Measurements from ENCODE around the gene MAP2K5.
A peak's percentile ranks its signal among the peaks of the same experiment; 100 is the strongest.

MAP2K5 gene

GRCh38 chr15:67670647-67671305, 128.3 kb downstream of the MAP2K5 start:
- TF ChIP-seq ZBTB7A (IDR thresholded peaks at IDR 0.05; ENCODE audit: low read depth) (no peak), EGR1 (IDR thresholded peaks at IDR 0.05) (no peak), YY1 (IDR thresholded peaks at IDR 0.05; ENCODE audit: low read depth) (no peak), NFIC (IDR thresholded peaks at IDR 0.05) (no peak), TAF1 (IDR thresholded peaks at IDR 0.05; ENCODE audit: low read depth) (no peak), CREB1 (IDR thresholded peaks at IDR 0.05; ENCODE audit: low read depth) (no peak), REST (IDR thresholded peaks at IDR 0.05; ENCODE audit: low read depth) (no peak)
- TF ChIP-seq, protein P1, sequence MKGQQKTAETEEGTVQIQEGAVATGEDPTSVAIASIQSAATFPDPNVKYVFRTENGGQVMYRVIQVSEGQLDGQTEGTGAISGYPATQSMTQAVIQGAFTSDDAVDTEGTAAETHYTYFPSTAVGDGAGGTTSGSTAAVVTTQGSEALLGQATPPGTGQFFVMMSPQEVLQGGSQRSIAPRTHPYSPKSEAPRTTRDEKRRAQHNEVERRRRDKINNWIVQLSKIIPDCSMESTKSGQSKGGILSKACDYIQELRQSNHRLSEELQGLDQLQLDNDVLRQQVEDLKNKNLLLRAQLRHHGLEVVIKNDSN (IDR thresholded peaks at IDR 0.05) = no peak

- TF ChIP-seq TEAD4 (IDR thresholded peaks at IDR 0.05) (peak; percentile 48), TCF12 (IDR thresholded peaks at IDR 0.05; ENCODE audit: low read depth) (no peak), NFIC (IDR thresholded peaks at IDR 0.05) (no peak)
These were observed 132.5 kb downstream of the MAP2K5 start for GRCh38 chr15:67674983-67675382.

GRCh38 chr15:67678089-67678488, 135.6 kb downstream of the MAP2K5 start:
- TF ChIP-seq EP300 (IDR thresholded peaks at IDR 0.05; ENCODE audit: borderline replicate concordance) = no peak
- TF ChIP-seq CREB1 (IDR thresholded peaks at IDR 0.05; ENCODE audit: low read depth) = no peak
- no peak for TF ChIP-seq TAF1 (IDR thresholded peaks at IDR 0.05; ENCODE audit: low read depth)
- no peak for TF ChIP-seq TEAD4 (IDR thresholded peaks at IDR 0.05)

GRCh38 chr15:67678993-67679392, 136.5 kb downstream of the MAP2K5 start:
- TF ChIP-seq TAF1 (IDR thresholded peaks at IDR 0.05; ENCODE audit: low read depth) (no peak), REST (IDR thresholded peaks at IDR 0.05; ENCODE audit: low read depth) (no peak), EP300 (IDR thresholded peaks at IDR 0.05; ENCODE audit: borderline replicate concordance) (no peak), TEAD4 (IDR thresholded peaks at IDR 0.05) (no peak), YY1 (IDR thresholded peaks at IDR 0.05; ENCODE audit: low read depth) (no peak), EGR1 (IDR thresholded peaks at IDR 0.05) (no peak), CREB1 (IDR thresholded peaks at IDR 0.05; ENCODE audit: low read depth) (no peak), ZBTB7A (IDR thresholded peaks at IDR 0.05; ENCODE audit: low read depth) (no peak), CEBPB (IDR thresholded peaks at IDR 0.05) (no peak), MAX (IDR thresholded peaks at IDR 0.05) (no peak), FOXM1 (IDR thresholded peaks at IDR 0.05; ENCODE audit: borderline replicate concordance, low read depth) (no peak), RAD21 (IDR thresholded peaks at IDR 0.05; ENCODE audit: low read depth) (no peak)
- TF ChIP-seq, protein P1 (IDR thresholded peaks at IDR 0.05) = no peak

DNA sequence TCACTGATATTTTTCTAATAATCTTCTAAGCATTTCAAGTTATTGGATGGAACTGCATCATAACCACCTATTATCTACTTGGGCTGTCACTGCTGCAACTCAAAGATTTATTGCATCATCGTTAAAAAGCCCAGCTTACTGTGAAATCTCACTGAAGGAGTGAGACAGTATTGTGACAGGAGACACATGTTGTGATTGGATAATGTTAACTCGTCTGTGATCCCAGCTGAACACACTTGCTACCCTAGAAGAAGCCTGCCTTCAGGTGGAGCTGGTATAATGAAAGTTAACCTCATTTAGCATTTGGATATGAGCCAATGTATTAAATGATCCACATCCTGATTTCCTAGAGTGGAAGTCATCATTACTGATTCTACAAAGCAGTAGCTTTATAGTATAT, 138.1 kb downstream of the MAP2K5 start:
- TF ChIP-seq CEBPB (IDR thresholded peaks at IDR 0.05) (peak; percentile 76), YY1 (IDR thresholded peaks at IDR 0.05; ENCODE audit: low read depth) (no peak)

GRCh38 chr15:67685008-67685599, 142.6 kb downstream of the MAP2K5 start:
- TF ChIP-seq CREB1 (IDR thresholded peaks at IDR 0.05; ENCODE audit: low read depth) (no peak), TEAD4 (IDR thresholded peaks at IDR 0.05) (no peak), TAF1 (IDR thresholded peaks at IDR 0.05; ENCODE audit: low read depth) (no peak), NFIC (IDR thresholded peaks at IDR 0.05) (no peak), MAX (IDR thresholded peaks at IDR 0.05) (no peak)
- TF ChIP-seq, protein P1 (IDR thresholded peaks at IDR 0.05) = 0 out of 2 replicates have a peak, but pooled peaks have one; percentile 33
